GM12875 (cell line): ENCODE measurements around the gene UBE2S.
"Not testable (repeated sequence)": the region's sequence is repeated elsewhere in the genome, so short reads cannot be mapped to it uniquely, and the experiment has no call there.

Experiments
- H3K4me3 ChIP-seq: one replicate; pipeline ENCODE4 v1.5.1; 2011; ENCODE audit warnings: low read depth, low read length, control low read depth
- CTCF ChIP-seq: IDR thresholded peaks from 2 replicates; pipeline ENCODE4 v1.5.1; 2011; ENCODE audit warnings: low read depth, mild to moderate bottlenecking, control low read depth, inconsistent platforms, low read length, moderate library complexity, borderline replicate concordance; ENCODE audit not compliant: insufficient read depth

The UBE2S gene

GRCh38 chr19:55451163-55451964 is 43.8 kb upstream of the UBE2S start:
- H3K4me3 ChIP-seq: no peak overlapping the region
- no peak for TF ChIP-seq CTCF

- no peak overlapping the region for H3K4me3 ChIP-seq
- TF ChIP-seq CTCF: no peak
Measured at GRCh38 chr19:55449469-55449868, 41.9 kb upstream of the UBE2S start.

GRCh38 chr19:55448175-55448490 is 40.5 kb upstream of the UBE2S start:
- not testable (repeated sequence) for H3K4me3 ChIP-seq

GRCh38 chr19:55447421-55448174 is 40.0 kb upstream of the UBE2S start:
- TF ChIP-seq CTCF: no peak
- no peak overlapping the region for H3K4me3 ChIP-seq

GRCh38 chr19:55446060-55446459 is 38.5 kb upstream of the UBE2S start:
- TF ChIP-seq CTCF: no peak
- H3K4me3 ChIP-seq: no peak overlapping the region

- no peak for TF ChIP-seq CTCF
- H3K4me3 ChIP-seq: no peak overlapping the region
Measured at GRCh38 chr19:55444646-55445045, 37.1 kb upstream of the UBE2S start.

GRCh38 chr19:55443824-55444480 is 36.4 kb upstream of the UBE2S start:
- no peak overlapping the region for H3K4me3 ChIP-seq
- TF ChIP-seq CTCF: no peak
